Bronchial epithelial cell (primary cell): ENCODE data around the gene MATN1. TPM values are rescaled to one million over a fixed set of nuclear protein-coding genes. Genes with fewer than 3 reads are reported as not detected.
A peak's percentile ranks its signal among the peaks of the same experiment; 100 is the strongest.

Source experiments
- DNase-seq: peaks from one replicate; pipeline ENCODE4 v3.0.0-alpha.2; 2010; ENCODE audit warnings: low read depth
- FAIRE-seq: peaks from 2 replicates; lab custom pipeline; 2011; peaks lifted over from hg19 to GRCh38; lab: Jason Lieb, UNC
- H3K27me3 ChIP-seq: 2 replicates; pipeline ENCODE4 v1.5.1; 2011; ENCODE audit warnings: low read length; ENCODE audit not compliant: control insufficient read depth, insufficient read depth
- H3K36me3 ChIP-seq: 2 replicates; pipeline ENCODE4 v1.5.1; 2011; ENCODE audit warnings: low read length; ENCODE audit not compliant: control insufficient read depth, insufficient read depth
- H3K4me3 ChIP-seq: 2 replicates; pipeline ENCODE4 v1.5.1; 2011; ENCODE audit warnings: mild to moderate bottlenecking, low read depth, low read length, control low read depth
- total RNA-seq: library from RNA; depleted of rRNA; stranded (reverse); fragments of >200 nt; gene quantifications from 2 replicates; pipeline ENCODE4 v1.2.1, GENCODE V29; 2014
- TF ChIP-seq, protein P1 (sequence below): IDR thresholded peaks from 2 replicates; pipeline ENCODE4 v1.5.1; 2011; ENCODE audit warnings: mild to moderate bottlenecking, moderate library complexity, low read length, control low read depth, inconsistent platforms; ENCODE audit not compliant: insufficient read depth, severe bottlenecking

The MATN1 gene
- total RNA-seq, 1 donor from 2014 or later = not detected

GRCh38 chr1:30762152-30762929, 39.0 kb upstream of the MATN1 start:
- DNase-seq = no peak
- Histone ChIP-seq H3K4me3 (no peak overlapping the region), H3K27me3 (peaks cover 2% of the 10 kb centered on the region), H3K36me3 (no peaks in the 10 kb centered on the region)
- TF ChIP-seq, protein P1, sequence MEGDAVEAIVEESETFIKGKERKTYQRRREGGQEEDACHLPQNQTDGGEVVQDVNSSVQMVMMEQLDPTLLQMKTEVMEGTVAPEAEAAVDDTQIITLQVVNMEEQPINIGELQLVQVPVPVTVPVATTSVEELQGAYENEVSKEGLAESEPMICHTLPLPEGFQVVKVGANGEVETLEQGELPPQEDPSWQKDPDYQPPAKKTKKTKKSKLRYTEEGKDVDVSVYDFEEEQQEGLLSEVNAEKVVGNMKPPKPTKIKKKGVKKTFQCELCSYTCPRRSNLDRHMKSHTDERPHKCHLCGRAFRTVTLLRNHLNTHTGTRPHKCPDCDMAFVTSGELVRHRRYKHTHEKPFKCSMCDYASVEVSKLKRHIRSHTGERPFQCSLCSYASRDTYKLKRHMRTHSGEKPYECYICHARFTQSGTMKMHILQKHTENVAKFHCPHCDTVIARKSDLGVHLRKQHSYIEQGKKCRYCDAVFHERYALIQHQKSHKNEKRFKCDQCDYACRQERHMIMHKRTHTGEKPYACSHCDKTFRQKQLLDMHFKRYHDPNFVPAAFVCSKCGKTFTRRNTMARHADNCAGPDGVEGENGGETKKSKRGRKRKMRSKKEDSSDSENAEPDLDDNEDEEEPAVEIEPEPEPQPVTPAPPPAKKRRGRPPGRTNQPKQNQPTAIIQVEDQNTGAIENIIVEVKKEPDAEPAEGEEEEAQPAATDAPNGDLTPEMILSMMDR = no peak
- no peak for FAIRE-seq

GRCh38 chr1:30761381-30762151, 38.2 kb upstream of the MATN1 start:
- no peak for DNase-seq
- TF ChIP-seq, protein P1 = no peak
- Histone ChIP-seq H3K36me3 (no peaks in the 10 kb centered on the region), H3K27me3 (peaks cover 2% of the 10 kb centered on the region), H3K4me3 (no peak overlapping the region)
- no peak for FAIRE-seq

- FAIRE-seq (no peak), DNase-seq (no peak)
- H3K4me3 ChIP-seq = no peak overlapping the region
- H3K36me3 ChIP-seq = no peaks in the 10 kb centered on the region
- H3K27me3 ChIP-seq = peaks cover 2% of the 10 kb centered on the region
- TF ChIP-seq, protein P1 = no peak
Measured at GRCh38 chr1:30760596-30761324, 37.4 kb upstream of the MATN1 start.

DNA sequence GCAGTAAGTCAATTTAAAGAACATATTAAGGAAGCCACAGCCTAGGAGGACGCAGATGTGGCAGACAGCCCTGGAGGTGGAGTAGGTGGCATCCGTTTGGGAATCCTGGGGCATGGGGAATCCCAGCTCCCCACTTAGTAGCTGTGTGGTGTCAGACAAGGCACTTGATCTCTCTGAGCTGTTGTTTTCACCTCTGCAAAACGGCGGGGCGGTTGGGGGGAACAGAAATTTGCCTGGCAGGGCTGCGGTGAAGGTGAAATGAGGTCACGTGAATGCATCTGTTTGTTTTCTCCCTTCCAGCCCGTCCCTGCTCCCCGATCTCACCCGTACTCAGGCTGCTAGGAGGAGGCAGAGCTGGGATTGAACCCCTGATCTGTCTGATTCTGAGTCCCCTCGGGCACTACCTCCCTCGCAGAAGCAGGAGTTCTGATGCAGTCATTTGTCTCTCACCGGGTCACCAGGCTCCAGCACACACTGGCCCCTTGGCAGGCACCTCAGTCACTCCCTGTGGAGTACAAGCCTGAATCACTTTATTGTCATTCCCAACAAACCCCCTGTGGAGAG, 36.4 kb upstream of the MATN1 start:
- TF ChIP-seq, protein P1 = no peak
- DNase-seq (no peak), FAIRE-seq (no peak)
- Histone ChIP-seq H3K36me3 (no peaks in the 10 kb centered on the region), H3K4me3 (no peak overlapping the region), H3K27me3 (peaks cover 2% of the 10 kb centered on the region)

DNA sequence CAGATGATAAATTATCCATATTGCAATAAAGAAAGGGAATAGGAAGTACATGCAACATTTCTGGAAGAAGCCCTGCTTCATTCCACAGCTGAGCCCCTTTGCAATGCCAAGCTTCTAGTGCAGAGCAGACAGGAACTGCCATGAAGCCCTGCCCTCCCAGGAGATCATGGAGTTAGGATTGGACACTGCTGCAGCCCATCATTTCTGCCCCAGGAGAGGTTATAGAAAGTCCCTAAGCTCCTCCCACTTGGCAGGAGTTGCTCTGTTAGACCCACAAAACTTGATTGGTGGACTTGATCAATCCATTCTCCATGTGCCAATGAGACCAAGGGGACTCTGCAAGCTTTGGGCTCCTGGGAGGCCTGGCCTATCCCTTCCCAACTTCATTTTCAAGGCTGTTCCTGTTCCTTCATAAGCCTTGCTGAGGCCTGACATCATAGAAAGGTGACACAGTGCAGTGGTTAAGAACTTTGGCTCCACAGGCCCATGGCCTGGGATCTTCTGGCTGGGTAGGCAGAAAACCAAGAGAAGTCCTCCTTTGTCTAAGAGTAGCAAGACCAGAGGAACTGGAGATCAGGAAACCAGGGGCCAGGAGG, 35.5 kb upstream of the MATN1 start:
- FAIRE-seq = peak; percentile 76
- TF ChIP-seq, protein P1 = no peak
- peak; percentile 31 for DNase-seq

More for the DNA sequence above, 35.5 kb upstream of the MATN1 start:
- Histone ChIP-seq H3K27me3 (peaks cover 2% of the 10 kb centered on the region), H3K4me3 (no peak overlapping the region), H3K36me3 (no peaks in the 10 kb centered on the region)
